ENCODE measurements around the gene AIM2. TPM values are rescaled to one million over a fixed set of nuclear protein-coding genes. Genes with fewer than 3 reads are reported as not detected.
A peak's percentile ranks its signal among the peaks of the same experiment; 100 is the strongest.

Gene AIM2
- polyA plus RNA-seq, 1 of the 3 experiments (the other 2 are of a cell fraction) = 1.1 TPM

DNA sequence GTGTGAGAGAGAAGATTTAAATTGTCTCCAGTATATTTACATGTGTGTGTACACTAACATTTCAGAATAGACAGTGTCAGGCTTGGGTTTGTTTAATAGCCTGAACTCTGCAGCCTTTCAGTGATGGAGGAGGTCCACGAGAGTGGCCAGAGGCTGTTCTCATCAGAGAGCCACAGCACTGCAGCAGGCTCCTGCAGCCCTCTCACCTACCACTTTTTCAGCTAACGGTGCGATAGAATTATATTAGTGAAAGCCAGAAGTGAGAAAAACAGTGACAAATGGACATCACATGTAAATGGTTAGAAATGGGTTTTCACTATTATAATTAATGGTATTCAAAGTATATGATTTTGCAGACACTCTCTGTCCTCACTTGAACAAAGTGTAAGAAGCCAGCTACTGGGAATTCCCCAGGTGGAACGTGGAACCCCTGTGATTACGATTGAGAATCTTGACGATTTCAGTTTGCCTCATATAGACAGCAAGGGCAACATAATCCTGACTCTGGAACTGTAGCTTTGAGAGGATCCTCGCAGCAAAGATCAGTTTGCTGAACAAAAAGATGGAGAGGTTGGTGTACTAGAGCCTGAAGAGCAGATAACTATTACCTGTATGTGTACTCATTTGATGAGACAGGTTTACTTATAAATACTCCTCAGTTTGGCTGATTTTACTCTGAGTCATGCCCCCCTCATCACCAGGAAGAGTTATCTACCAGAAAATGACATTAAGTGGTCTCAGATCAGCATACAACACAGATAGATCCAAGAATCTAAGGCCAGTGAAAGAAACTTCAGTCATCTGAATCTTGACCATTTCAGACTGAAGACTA lies 35.5 kb downstream of the AIM2 start (continued):
- TF ChIP-seq, protein P1, sequence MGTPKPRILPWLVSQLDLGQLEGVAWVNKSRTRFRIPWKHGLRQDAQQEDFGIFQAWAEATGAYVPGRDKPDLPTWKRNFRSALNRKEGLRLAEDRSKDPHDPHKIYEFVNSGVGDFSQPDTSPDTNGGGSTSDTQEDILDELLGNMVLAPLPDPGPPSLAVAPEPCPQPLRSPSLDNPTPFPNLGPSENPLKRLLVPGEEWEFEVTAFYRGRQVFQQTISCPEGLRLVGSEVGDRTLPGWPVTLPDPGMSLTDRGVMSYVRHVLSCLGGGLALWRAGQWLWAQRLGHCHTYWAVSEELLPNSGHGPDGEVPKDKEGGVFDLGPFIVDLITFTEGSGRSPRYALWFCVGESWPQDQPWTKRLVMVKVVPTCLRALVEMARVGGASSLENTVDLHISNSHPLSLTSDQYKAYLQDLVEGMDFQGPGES (IDR thresholded peaks at IDR 0.05; ENCODE audit: low read depth, low read length) = no peak
- TF ChIP-seq MEF2A (IDR thresholded peaks at IDR 0.05; ENCODE audit: borderline replicate concordance, low read depth) = no peak
- TF ChIP-seq, protein P2, sequence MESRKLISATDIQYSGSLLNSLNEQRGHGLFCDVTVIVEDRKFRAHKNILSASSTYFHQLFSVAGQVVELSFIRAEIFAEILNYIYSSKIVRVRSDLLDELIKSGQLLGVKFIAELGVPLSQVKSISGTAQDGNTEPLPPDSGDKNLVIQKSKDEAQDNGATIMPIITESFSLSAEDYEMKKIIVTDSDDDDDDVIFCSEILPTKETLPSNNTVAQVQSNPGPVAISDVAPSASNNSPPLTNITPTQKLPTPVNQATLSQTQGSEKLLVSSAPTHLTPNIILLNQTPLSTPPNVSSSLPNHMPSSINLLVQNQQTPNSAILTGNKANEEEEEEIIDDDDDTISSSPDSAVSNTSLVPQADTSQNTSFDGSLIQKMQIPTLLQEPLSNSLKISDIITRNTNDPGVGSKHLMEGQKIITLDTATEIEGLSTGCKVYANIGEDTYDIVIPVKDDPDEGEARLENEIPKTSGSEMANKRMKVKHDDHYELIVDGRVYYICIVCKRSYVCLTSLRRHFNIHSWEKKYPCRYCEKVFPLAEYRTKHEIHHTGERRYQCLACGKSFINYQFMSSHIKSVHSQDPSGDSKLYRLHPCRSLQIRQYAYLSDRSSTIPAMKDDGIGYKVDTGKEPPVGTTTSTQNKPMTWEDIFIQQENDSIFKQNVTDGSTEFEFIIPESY (IDR thresholded peaks at IDR 0.05; ENCODE audit: borderline replicate concordance, low read depth) = no peak
- TF ChIP-seq, protein P3, sequence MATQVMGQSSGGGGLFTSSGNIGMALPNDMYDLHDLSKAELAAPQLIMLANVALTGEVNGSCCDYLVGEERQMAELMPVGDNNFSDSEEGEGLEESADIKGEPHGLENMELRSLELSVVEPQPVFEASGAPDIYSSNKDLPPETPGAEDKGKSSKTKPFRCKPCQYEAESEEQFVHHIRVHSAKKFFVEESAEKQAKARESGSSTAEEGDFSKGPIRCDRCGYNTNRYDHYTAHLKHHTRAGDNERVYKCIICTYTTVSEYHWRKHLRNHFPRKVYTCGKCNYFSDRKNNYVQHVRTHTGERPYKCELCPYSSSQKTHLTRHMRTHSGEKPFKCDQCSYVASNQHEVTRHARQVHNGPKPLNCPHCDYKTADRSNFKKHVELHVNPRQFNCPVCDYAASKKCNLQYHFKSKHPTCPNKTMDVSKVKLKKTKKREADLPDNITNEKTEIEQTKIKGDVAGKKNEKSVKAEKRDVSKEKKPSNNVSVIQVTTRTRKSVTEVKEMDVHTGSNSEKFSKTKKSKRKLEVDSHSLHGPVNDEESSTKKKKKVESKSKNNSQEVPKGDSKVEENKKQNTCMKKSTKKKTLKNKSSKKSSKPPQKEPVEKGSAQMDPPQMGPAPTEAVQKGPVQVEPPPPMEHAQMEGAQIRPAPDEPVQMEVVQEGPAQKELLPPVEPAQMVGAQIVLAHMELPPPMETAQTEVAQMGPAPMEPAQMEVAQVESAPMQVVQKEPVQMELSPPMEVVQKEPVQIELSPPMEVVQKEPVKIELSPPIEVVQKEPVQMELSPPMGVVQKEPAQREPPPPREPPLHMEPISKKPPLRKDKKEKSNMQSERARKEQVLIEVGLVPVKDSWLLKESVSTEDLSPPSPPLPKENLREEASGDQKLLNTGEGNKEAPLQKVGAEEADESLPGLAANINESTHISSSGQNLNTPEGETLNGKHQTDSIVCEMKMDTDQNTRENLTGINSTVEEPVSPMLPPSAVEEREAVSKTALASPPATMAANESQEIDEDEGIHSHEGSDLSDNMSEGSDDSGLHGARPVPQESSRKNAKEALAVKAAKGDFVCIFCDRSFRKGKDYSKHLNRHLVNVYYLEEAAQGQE (IDR thresholded peaks at IDR 0.05; ENCODE audit: low read depth, low read length) = no peak

DNA sequence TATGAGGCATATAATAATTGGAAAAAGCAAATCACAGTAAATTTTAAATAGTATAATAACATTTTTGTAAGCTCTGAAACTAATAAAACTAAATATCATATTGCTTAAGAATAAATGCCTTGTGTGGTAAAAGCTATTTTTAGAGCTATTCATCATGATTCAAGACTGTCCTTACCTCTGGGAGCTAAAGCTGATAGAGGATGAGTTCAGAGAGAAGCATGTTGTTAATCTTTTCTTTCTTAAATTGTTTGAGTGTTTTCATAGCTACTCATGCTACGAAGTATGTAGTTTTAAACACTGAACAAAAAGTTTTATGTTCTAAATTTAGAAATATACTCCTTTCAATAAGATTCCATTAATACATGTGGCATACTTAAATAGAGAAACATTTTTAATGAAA lies 36.4 kb downstream of the AIM2 start:
- H4K20me1 ChIP-seq (ENCODE audit: insufficient read depth) = no peaks in the 10 kb centered on the region
- H3F3A ChIP-seq (replicated peaks; ENCODE audit: insufficient read depth) = peaks cover 19% of the 10 kb centered on the region
- CTCF ChIA-PET = no interaction called here
- H3K4me2 ChIP-seq = peak overlapping the region; percentile 36
- TF ChIP-seq TEAD4 (IDR thresholded peaks at IDR 0.05; ENCODE audit: borderline replicate concordance, insufficient read depth) = peak; percentile 80
- TF ChIP-seq SIN3A (IDR thresholded peaks at IDR 0.05; ENCODE audit: borderline replicate concordance, low read depth, low read length) = no peak
- TF ChIP-seq FOXJ3 (CRISPR knock-in tag; IDR thresholded peaks at IDR 0.05) = no peak
- peak; percentile 58 for TF ChIP-seq TCF12 (IDR thresholded peaks at IDR 0.05)
- TF ChIP-seq MEF2A (IDR thresholded peaks at IDR 0.05; ENCODE audit: borderline replicate concordance, low read depth) = peak; percentile 93
- peak; percentile 19; the same call in 1 of the 2 replicates for TF ChIP-seq POLR2AphosphoS5 (IDR thresholded peaks at IDR 0.05; ENCODE audit: low read depth, low read length)
- TF ChIP-seq EP300 (IDR thresholded peaks at IDR 0.05; ENCODE audit: borderline replicate concordance in 1 of 2, low read depth in 1 of 2, low read length in 1 of 2) = peak in 1 of 2 experiments; percentile 69; a peak in 1 of 4 replicates
- TF ChIP-seq JUND (IDR thresholded peaks at IDR 0.05) = peak; percentile 81
- TF ChIP-seq NFIC (IDR thresholded peaks at IDR 0.05; ENCODE audit: borderline replicate concordance) = peak; percentile 34; the same call in 1 of the 2 replicates
- TF ChIP-seq FOSL2 (IDR thresholded peaks at IDR 0.05; ENCODE audit: borderline replicate concordance, low read depth) = peak; percentile 63; the same call in 1 of the 2 replicates
- TF ChIP-seq, protein P4, sequence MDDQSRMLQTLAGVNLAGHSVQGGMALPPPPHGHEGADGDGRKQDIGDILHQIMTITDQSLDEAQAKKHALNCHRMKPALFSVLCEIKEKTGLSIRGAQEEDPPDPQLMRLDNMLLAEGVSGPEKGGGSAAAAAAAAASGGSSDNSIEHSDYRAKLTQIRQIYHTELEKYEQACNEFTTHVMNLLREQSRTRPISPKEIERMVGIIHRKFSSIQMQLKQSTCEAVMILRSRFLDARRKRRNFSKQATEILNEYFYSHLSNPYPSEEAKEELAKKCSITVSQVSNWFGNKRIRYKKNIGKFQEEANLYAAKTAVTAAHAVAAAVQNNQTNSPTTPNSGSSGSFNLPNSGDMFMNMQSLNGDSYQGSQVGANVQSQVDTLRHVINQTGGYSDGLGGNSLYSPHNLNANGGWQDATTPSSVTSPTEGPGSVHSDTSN (IDR thresholded peaks at IDR 0.05) = peak; percentile 62
- H3K9me3 ChIP-seq = no peaks in the 10 kb centered on the region
- no peaks in the 10 kb centered on the region for H3K9me2 ChIP-seq
- H3K79me2 ChIP-seq (ENCODE audit: insufficient read depth) = no peaks in the 10 kb centered on the region
- WGBS (ENCODE audit: low lambda C conversion rate) = 3% methylated on average over 1 of the region's 1 CpG
- 0 out of 4 replicates have a peak overlapping the region, but pooled peaks of 1 of the 2 experiments have one; percentile 7 for H3K4me3 ChIP-seq (ENCODE audit: low read depth in 2 of 2, low read length in 1 of 2)
- peak overlapping the region; percentile 55 to 80; a peak in 3 of 4 replicates for H3K27ac ChIP-seq (ENCODE audit: low read depth in 2 of 2, low read length in 1 of 2)
- POLR2A ChIA-PET = no interaction called here
- H3K36me3 ChIP-seq (replicated peaks in 1 of 2; ENCODE audit: control insufficient read depth in 1 of 2, insufficient read depth in 2 of 2, low read length in 1 of 2) = peaks cover 54 to 60% of the 10 kb centered on the region in 2 experiments
- peaks cover 0 to 19% of the 10 kb centered on the region in 2 experiments; a peak in 2 of 4 replicates for H3K4me1 ChIP-seq (ENCODE audit: control insufficient read depth in 1 of 2, insufficient read depth in 2 of 2, low read depth in 1 of 2, low read length in 1 of 2)
- no peak for DNase-seq
- H3K9ac ChIP-seq = peak overlapping the region; percentile 30; the same call in 1 of the 2 replicates
- no peaks in the 10 kb centered on the region for H3K27me3 ChIP-seq (ENCODE audit: insufficient read depth)
- no peak overlapping the region for H2AFZ ChIP-seq (ENCODE audit: low read depth)

Data from SK-N-SH (cell line).